Measurements from ENCODE around the gene NR0B2. TPM values are rescaled to one million over a fixed set of nuclear protein-coding genes. Genes with fewer than 3 reads are reported as not detected.
A peak's percentile ranks its signal among the peaks of the same experiment; 100 is the strongest.

The NR0B2 gene
- total and polyA plus RNA-seq, 2 of the 13 experiments (the other 11 are each of a cell fraction or from before 2014, with no cell fraction given), result 72.5 to 133 TPM

GRCh38 chr1:26889551-26890466 lies 24.0 kb downstream of the NR0B2 start, which contains the start of gene GPN2 (continued):
- no peak for TF ChIP-seq ZFP36 (IDR thresholded peaks at IDR 0.05; ENCODE audit: borderline replicate concordance, low read depth, low read length, partially characterized antibody)
- 0 out of 2 replicates have a peak, but pooled peaks have one; percentile 63 for TF ChIP-seq ZNF605 (CRISPR knock-in tag; IDR thresholded peaks at IDR 0.05)
- TF ChIP-seq KLF12 (CRISPR knock-in tag; IDR thresholded peaks at IDR 0.05; ENCODE audit: borderline replicate concordance), result no peak; the same call in 1 of the 2 replicates
- peak; percentile 26; the same call in 1 of the 2 replicates for TF ChIP-seq SOX5 (CRISPR knock-in tag; IDR thresholded peaks at IDR 0.05; ENCODE audit: borderline replicate concordance)
- no peak for TF ChIP-seq CCAR2 (optimal IDR thresholded peaks at IDR 0.05; ENCODE audit: low read depth, low read length)
- no peak for TF ChIP-seq RORA (CRISPR knock-in tag; IDR thresholded peaks at IDR 0.05)
- no peak for TF ChIP-seq ZNF619 (CRISPR knock-in tag; IDR thresholded peaks at IDR 0.05)
- TF ChIP-seq DR1 (CRISPR knock-in tag; IDR thresholded peaks at IDR 0.05), result peak; percentile 67
- 0 out of 2 replicates have a peak, but pooled peaks have one; percentile 50 for TF ChIP-seq CAMTA2 (CRISPR knock-in tag; IDR thresholded peaks at IDR 0.05; ENCODE audit: borderline replicate concordance)
- TF ChIP-seq GATAD1 (CRISPR knock-in tag; IDR thresholded peaks at IDR 0.05), result peak; percentile 90
- no peak for TF ChIP-seq SP1 (IDR thresholded peaks at IDR 0.05)
- TF ChIP-seq SP1 (CRISPR knock-in tag; IDR thresholded peaks at IDR 0.05), result no peak
- TF ChIP-seq GABPB1 (CRISPR knock-in tag; IDR thresholded peaks at IDR 0.05), result peak; percentile 96
- peak; percentile 88 for TF ChIP-seq ZNF792 (CRISPR knock-in tag; IDR thresholded peaks at IDR 0.05)
- TF ChIP-seq, protein P1, sequence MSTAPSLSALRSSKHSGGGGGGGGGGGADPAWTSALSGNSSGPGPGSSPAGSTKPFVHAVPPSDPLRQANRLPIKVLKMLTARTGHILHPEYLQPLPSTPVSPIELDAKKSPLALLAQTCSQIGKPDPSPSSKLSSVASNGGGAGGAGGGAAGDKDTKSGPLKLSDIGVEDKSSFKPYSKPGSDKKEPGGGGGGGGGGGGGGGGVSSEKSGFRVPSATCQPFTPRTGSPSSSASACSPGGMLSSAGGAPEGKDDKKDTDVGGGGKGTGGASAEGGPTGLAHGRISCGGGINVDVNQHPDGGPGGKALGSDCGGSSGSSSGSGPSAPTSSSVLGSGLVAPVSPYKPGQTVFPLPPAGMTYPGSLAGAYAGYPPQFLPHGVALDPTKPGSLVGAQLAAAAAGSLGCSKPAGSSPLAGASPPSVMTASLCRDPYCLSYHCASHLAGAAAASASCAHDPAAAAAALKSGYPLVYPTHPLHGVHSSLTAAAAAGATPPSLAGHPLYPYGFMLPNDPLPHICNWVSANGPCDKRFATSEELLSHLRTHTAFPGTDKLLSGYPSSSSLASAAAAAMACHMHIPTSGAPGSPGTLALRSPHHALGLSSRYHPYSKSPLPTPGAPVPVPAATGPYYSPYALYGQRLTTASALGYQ (CRISPR knock-in tag; IDR thresholded peaks at IDR 0.05), result no peak; the same call in 1 of the 2 replicates
- peak; percentile 87; the same call in 1 of the 2 replicates for TF ChIP-seq ZNF329 (CRISPR knock-in tag; IDR thresholded peaks at IDR 0.05; ENCODE audit: low read depth)
- TF ChIP-seq, protein P2, sequence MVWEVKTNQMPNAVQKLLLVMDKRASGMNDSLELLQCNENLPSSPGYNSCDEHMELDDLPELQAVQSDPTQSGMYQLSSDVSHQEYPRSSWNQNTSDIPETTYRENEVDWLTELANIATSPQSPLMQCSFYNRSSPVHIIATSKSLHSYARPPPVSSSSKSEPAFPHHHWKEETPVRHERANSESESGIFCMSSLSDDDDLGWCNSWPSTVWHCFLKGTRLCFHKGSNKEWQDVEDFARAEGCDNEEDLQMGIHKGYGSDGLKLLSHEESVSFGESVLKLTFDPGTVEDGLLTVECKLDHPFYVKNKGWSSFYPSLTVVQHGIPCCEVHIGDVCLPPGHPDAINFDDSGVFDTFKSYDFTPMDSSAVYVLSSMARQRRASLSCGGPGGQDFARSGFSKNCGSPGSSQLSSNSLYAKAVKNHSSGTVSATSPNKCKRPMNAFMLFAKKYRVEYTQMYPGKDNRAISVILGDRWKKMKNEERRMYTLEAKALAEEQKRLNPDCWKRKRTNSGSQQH (CRISPR knock-in tag; IDR thresholded peaks at IDR 0.05; ENCODE audit: low read depth), result peak; percentile 38; the same call in 1 of the 2 replicates
- TF ChIP-seq ZNF282 (IDR thresholded peaks at IDR 0.05; ENCODE audit: partially characterized antibody), result no peak
- TF ChIP-seq SNAPC2 (CRISPR knock-in tag; IDR thresholded peaks at IDR 0.05), result 0 out of 2 replicates have a peak, but pooled peaks have one; percentile 52
- TF ChIP-seq, protein P3, sequence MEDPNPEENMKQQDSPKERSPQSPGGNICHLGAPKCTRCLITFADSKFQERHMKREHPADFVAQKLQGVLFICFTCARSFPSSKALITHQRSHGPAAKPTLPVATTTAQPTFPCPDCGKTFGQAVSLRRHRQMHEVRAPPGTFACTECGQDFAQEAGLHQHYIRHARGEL (CRISPR knock-in tag; IDR thresholded peaks at IDR 0.05), result peak; percentile 80; the same call in 1 of the 2 replicates
- peak; percentile 97 for TF ChIP-seq POLR2AphosphoS5 (IDR thresholded peaks at IDR 0.05; ENCODE audit: low read depth, low read length)
- TF ChIP-seq, protein P4, sequence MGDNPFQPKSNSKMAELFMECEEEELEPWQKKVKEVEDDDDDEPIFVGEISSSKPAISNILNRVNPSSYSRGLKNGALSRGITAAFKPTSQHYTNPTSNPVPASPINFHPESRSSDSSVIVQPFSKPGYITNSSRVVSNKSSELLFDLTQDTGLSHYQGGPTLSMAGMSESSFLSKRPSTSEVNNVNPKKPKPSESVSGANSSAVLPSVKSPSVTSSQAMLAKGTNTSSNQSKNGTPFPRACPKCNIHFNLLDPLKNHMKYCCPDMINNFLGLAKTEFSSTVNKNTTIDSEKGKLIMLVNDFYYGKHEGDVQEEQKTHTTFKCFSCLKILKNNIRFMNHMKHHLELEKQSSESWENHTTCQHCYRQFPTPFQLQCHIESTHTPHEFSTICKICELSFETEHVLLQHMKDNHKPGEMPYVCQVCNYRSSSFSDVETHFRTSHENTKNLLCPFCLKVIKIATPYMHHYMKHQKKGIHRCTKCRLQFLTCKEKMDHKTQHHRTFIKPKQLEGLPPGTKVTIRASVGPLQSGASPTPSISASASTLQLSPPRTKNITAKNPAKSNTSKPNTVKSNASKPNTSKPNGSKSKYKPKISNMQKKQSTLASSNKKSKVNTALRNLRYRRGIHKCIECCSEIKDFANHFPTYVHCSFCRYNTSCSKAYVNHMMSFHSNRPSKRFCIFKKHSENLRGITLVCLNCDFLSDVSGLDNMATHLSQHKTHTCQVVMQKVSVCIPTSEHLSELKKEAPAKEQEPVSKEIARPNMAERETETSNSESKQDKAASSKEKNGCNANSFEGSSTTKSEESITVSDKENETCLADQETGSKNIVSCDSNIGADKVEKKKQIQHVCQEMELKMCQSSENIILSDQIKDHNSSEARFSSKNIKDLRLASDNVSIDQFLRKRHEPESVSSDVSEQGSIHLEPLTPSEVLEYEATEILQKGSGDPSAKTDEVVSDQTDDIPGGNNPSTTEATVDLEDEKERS (CRISPR knock-in tag; IDR thresholded peaks at IDR 0.05), result no peak

Measured in HepG2 (cell line).